NCI-H128 (cell line): Measurements from ENCODE around the gene CITED1.
"Not testable (repeated sequence)": the region's sequence is repeated elsewhere in the genome, so short reads cannot be mapped to it uniquely, and the experiment has no call there.

Source experiments
- DNase-seq: peaks from one replicate; lab custom pipeline; 2025; ENCODE audit not compliant: unreplicated experiment; lab: John Stamatoyannopoulos, UW

The CITED1 gene, protein sequence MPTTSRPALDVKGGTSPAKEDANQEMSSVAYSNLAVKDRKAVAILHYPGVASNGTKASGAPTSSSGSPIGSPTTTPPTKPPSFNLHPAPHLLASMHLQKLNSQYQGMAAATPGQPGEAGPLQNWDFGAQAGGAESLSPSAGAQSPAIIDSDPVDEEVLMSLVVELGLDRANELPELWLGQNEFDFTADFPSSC

GRCh38 chrX:72305286-72306084, at the start of gene CITED1:
Gene CITED1 (minus strand): TSS chrX:72305914. CDS start chrX:72302869, 3,045 bp downstream.
- no peak for DNase-seq

DNA sequence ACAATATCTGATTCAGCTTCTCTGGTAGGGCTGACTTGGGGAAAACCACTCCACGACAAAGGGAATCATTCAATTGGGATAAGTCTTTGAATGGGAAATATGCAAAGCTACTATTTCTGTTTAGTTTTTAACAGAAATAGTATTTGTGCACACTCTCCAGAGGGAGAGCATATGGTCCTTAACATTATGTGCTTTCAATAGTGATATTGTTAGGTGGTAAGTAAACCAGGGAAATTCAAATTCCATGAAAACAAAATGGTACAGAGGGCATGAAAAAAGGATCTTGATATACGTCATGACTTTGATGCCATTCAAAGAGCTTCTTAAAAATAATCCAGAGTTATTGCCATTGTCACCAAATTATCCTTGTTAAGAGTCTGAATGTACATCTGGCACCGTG, 47.1 kb upstream of the CITED1 start:
- DNase-seq, result no peak

GRCh38 chrX:72351606-72352334, 46.1 kb upstream of the CITED1 start:
- DNase-seq, result no peak

DNA sequence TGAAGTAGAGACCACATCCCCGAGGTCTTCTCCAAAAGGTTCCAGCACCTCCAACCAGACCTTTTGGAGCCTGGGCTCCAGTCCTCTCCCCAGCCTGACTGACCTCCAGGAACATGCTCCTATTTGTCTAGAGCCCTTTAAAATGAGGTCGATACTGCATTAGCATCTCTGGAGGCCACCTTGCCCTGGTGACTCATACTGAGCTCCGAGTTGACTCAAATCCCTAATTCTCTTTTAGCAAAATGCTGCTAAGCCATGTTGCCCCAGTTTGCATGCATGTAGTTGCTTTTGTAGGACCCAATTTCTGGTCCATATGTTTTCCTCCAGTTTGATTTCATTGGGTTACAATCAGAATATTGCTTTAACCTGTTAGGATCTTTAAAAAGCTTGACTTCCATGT, 43.5 kb upstream of the CITED1 start:
- DNase-seq, result no peak

DNA sequence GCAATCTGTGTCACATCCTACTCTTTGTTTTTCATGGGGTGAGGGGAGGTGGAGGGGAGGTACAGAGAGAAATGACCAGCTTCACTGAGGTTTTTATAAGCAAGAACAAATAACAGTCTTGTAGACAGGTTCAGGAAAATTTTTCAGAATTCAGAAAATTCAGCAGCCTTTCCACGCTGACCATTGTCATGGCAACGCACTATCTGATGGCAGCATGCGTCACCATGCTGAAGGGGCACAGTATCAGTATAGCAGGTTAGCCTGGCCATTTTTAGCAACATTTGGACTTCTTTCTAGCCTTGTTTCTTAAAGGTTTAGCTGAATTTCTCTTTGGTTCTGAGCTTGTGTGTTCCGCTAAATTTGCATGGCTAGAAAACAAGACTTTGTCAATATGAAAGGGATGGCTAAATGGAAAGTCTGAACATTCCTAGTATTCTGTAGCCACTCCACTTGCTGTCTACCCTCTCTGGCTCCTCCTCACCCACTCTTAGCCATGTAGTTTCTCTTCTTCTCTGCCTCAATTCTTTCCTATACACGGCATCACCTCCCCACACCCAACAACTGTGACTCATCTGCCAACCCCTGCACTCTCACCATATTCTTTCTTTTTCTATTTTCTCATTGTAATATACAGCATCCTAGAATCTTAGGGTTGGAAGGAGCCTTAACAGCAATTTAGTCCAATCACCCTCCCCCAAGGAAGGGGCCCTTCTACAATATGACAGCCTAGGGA, 42.7 kb upstream of the CITED1 start:
- DNase-seq, result no peak

DNA sequence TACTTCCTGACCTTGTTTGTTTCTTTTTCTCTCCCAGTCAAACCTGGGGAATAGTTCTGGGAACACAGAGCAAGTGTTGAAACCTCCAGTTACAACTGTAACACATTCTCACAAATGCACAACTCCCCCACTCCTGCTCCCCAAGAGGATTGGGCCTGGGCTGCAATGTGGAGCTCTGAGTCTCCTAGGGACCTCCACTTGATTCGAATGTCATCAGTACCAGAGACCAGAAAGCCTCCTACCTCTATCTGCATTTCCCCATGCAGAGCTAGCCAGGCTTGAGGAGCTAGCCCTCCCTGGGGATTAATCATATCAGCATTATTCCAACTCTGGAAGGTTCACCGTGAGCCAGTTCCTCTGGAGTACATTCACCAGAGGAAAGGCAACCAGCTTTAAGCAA, 41.7 kb upstream of the CITED1 start:
- DNase-seq, result no peak

DNA sequence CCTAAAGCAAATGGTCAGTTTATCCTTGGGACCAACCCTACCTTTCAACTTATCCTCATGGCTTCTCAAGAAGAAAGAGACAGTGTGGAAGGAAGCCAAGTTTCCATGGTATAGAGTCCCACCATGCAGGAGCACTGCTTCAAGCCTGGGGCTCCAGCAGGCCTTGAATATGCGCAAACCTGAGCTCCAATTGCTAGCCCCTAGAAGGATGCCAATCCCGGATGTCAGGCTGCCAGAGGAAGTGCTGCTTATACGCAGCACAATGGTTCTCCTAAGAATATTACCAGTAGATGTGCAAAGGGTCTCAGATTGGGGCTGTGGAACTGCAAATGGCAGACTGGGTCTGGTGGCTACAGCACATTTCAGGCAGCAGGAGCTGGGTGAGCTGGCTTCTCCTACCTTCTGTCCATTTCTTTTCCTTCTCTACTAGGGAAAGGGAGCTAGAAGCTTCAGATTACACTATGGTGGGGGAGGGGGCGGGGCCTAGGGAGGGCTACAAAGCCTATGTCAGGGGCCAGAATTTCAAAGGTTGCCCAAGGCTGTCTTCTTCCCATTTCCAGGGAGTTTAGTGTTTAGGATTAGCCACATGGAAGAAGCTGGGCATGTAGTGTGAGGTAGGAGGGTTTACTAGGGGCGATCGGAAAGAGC, 40.7 kb upstream of the CITED1 start:
- no peak for DNase-seq

DNA sequence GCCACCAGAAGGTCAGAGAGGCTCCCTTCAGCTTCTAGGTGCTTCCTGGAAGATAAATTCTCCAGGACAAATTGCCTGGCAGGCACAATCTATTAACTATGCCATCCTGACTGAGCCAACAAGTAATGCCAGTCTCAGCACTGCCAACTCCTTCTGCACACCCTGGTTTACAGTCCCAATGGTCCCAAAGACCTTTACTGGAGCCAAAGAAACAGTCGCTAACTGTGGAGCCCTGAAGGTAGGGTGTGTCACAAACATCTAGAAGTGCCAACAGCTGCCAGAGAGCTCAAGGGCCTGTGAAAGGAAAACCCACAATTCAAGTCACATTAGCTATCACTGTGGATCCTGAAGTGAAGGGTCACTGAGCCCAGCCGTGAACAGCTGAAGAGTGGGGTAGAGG, 34.9 kb upstream of the CITED1 start:
- no peak for DNase-seq

DNA sequence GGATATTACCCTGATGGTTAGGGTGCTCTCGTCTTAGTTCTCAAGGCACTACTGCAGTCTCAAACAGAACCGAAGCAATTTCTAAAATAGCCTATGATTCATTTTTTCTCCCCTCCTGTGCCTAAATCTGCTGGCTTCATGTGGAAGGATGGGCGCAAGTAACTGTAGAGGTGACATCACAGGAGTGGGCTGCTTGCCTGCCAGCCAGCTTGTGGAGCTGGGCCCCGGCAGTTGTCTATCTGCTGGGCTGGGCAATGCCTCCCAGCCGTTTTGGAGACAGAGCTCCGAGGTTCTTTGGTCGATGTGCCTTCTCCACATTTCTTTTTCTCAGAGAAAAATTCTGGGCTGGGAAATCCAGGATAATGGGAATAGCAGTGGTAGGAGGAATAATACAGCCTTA, 34.3 kb upstream of the CITED1 start:
- no peak for DNase-seq

DNA sequence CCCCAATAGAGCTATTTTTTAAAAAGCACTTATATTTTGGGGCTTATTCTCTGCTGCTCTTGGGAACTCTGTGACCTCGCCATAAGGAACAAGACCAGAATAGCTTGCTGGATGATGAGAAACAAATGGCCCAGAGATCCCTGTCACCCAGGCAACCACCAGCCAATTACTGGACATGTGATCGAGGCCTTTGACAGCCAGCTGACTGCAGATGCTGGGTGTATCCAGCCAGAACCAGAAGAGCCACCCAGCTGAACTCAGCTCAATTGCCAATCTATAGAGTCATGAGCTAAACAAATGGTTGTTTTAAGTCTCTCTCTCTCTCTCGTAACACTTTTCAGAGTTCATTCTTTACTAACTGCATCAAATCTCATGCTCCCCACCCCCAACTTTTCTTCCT, 24.4 kb upstream of the CITED1 start:
- DNase-seq, result no peak

DNA sequence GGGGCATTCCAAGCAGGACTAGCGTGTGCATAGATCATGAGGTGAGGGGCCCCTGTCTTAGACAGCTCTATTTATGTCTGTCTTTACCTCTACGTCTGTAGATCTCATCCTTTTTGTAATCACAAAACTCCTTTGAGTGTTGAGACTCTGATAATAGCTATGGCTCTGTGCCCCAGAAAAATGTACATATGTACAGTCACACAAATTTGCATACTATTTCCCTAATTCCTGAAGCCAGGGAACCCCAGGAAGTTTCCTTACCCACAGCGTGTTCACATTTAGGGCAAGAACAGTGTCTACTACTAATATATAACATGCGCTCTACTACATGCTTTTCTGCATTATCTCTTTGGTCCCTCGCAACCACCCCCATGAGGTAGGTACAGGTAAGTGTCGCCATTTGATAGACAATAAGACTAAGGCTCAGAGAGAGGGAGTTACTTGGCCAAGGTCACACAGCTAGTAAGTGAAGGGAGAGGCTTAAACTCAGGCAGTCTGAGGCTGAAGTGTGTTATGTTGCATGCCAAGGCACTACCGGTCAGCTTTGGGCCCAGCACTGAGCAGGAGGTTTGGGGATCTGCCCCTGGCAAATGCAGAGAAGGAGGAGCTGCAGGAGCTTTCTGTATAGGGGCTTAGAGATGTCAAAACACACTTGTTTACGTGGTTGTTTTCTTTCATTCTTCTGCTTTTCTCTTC, 21.0 kb upstream of the CITED1 start:
- DNase-seq, result no peak

- not testable (repeated sequence) for DNase-seq
Measured at GRCh38 chrX:72319651-72320050, 13.9 kb upstream of the CITED1 start.

DNA sequence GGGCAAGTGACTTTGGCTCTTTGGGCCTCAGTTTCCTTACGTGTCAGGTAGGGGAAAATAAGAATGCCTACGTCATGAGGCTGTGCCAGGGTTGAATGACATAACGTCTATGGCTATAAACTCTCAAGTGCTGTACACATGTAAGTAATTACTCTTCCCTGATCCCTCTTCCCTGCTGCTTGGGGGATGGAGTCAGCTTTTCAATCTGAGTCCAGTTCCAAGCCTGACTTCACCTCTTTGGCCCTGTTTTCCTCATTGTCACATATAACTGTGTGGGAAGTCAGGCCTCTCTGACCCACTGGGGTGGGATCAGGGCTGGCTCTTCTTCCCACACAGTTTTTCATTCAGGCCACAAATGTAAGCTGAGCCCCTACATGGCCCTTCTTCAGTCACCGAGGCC, 11.4 kb upstream of the CITED1 start:
- no peak for DNase-seq

GRCh38 chrX:72316408-72317110, 10.8 kb upstream of the CITED1 start:
- DNase-seq, result no peak

- DNase-seq, result no peak
Measured at GRCh38 chrX:72314881-72315280, 9.2 kb upstream of the CITED1 start.

DNA sequence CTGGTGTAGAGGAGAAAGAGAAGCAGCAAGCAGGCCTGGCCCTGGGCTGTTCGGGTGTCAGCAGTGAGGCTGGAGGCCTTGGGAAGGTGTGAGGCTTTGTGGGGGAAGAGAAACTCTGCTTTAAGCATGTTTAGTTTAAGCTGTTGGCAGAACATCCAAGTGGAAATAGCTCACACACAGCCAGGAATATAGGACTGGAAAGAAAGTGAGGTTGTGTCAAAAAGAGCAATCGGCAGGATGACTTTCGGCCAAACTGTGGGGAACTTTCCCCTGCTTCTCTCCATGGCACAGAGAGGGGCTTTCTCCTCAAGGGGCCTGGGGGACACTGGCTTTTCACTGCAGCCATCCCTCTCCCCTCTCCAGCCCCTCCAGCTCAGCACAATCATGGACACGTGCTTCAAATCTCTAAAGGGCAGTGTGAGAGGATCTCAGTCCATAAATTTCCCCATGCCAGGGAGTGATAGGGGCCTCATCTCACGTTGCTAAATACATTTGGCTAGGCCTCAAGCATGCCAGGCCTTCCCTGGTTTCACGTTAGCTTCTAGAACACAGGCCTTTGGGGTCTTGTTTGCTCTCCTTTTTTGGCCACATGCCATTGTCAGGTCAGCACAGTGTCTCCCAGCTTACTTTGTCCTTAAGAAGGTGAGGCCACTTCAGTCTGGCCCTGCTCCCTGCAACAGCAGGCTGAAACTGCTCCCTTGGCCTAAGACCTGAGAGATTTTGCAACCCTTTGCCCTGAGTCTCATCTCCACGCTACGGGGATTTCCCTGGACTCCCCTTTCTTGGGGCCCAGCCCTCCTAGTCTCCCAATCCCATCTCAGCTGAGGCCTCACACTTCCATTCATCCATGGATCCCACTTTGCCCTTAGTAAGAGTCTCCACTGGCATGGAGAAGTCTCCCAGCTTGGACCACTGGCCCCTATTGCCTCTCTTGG, 8.3 kb upstream of the CITED1 start:
- no peak for DNase-seq

- no peak for DNase-seq
Measured at GRCh38 chrX:72312311-72312940, 6.7 kb upstream of the CITED1 start.
